RWPE2 (cell line): ENCODE results near the gene SNCG.

Experiments used
- ATAC-seq: fragments of 200-7000 bp; cut with Tn5 transposase; 3 replicates; pipeline ENCODE4 v1.9.1; 2021; ENCODE audit warnings: low read depth
- DNase-seq: peaks from one replicate; pipeline ENCODE4 v3.0.0-alpha.2; 2020; ENCODE audit warnings: low spot score
- H3K27ac ChIP-seq: fragments of 450-650 bp; 2 replicates; pipeline ENCODE4 v1.5.1; 2017; ENCODE audit warnings: mild to moderate bottlenecking; ENCODE audit not compliant: poor library complexity, severe bottlenecking
- H3K27me3 ChIP-seq: fragments of 250-450 bp; sonication (Bioruptor Pico); 2 replicates; pipeline ENCODE4 v1.5.1; 2021; ENCODE audit warnings: mild to moderate bottlenecking, moderate library complexity; ENCODE audit not compliant: insufficient read depth, poor library complexity, severe bottlenecking
- H3K36me3 ChIP-seq: fragments of 250-450 bp; sonication (Bioruptor Pico); 2 replicates; pipeline ENCODE4 v1.5.1; 2020; ENCODE audit warnings: low read depth, mild to moderate bottlenecking, moderate library complexity
- H3K4me1 ChIP-seq: fragments of 250-450 bp; sonication (Bioruptor Pico); 2 replicates; pipeline ENCODE4 v1.5.1; 2021; ENCODE audit warnings: mild to moderate bottlenecking, moderate library complexity; ENCODE audit not compliant: insufficient read depth, poor library complexity, severe bottlenecking
- H3K4me3 ChIP-seq: fragments of 250-450 bp; sonication (Bioruptor Pico); 2 replicates; pipeline ENCODE4 v1.5.1; 2021; ENCODE audit warnings: mild to moderate bottlenecking, moderate library complexity; ENCODE audit not compliant: severe bottlenecking
- H3K9me3 ChIP-seq: fragments of 250-450 bp; sonication (Bioruptor Pico); 2 replicates; pipeline ENCODE4 v1.5.1; 2021; ENCODE audit warnings: mild to moderate bottlenecking, moderate library complexity; ENCODE audit not compliant: severe bottlenecking
- CTCF ChIP-seq: fragments of 450-650 bp; IDR thresholded peaks from one replicate; pipeline ENCODE4 v1.5.1; 2017; ENCODE audit warnings: mild to moderate bottlenecking, moderate library complexity; ENCODE audit not compliant: poor library complexity, severe bottlenecking

The SNCG gene

GRCh38 chr10:86958116-86958900 is at the start of gene SNCG:
Gene SNCG, plus strand, starts transcription at chr10:86958599. Its CDS starts 99 bp downstream, at chr10:86958698.
- Histone ChIP-seq H3K27ac (peak within 1 kb of the TSS; percentile 70), H3K27me3 (no peaks in the 10 kb centered on the region), H3K4me1 (peaks cover 23% of the 10 kb centered on the region)

GRCh38 chr10:86914734-86915133 is 43.7 kb upstream of the SNCG start:
- Histone ChIP-seq H3K36me3 (peaks cover 45% of the 10 kb centered on the region), H3K27ac (no peak overlapping the region), H3K27me3 (no peaks in the 10 kb centered on the region), H3K4me3 (no peak overlapping the region), H3K4me1 (no peaks in the 10 kb centered on the region), H3K9me3 (no peaks in the 10 kb centered on the region)
- no peak for TF ChIP-seq CTCF
- DNase-seq (no peak), ATAC-seq (no peak)

More at GRCh38 chr10:86958116-86958900, at the start of gene SNCG:
- DNase-seq (no peak), ATAC-seq (peak; percentile 13; the same call in 2 of the 3 replicates)
- peak within 1 kb of the TSS; percentile 4 for H3K4me3 ChIP-seq
- no peak for TF ChIP-seq CTCF
- no peaks in the 10 kb centered on the region for H3K36me3 ChIP-seq
- no peaks in the 10 kb centered on the region for H3K9me3 ChIP-seq

DNA sequence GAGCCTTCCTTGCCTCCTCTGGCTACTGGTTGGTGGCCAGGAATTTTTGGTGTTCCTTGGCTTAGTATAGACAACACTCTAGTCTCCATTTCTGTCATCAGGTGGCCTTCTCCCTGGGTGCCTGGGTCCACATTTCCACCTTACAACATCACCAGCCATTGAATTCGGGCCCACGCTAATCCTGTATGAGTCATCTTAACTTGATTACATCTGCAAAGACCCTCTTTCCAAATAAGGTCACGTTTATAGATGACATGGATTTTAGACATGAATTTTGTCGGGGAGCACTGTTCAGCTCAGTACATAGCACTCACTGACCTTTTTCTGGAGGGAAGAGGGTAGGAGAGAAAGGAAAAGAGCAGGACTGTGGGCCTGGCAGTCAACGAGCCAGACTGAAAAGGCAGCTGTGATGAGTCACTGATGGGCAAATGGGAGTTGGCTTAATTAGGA is 40.4 kb upstream of the SNCG start:
- H3K4me1 ChIP-seq: no peaks in the 10 kb centered on the region
- ATAC-seq (no peak), DNase-seq (no peak)
- H3K4me3 ChIP-seq: no peak overlapping the region
- H3K36me3 ChIP-seq: peaks cover 61% of the 10 kb centered on the region
- no peaks in the 10 kb centered on the region for H3K9me3 ChIP-seq
- no peaks in the 10 kb centered on the region for H3K27me3 ChIP-seq
- no peak overlapping the region for H3K27ac ChIP-seq
- no peak for TF ChIP-seq CTCF

DNA sequence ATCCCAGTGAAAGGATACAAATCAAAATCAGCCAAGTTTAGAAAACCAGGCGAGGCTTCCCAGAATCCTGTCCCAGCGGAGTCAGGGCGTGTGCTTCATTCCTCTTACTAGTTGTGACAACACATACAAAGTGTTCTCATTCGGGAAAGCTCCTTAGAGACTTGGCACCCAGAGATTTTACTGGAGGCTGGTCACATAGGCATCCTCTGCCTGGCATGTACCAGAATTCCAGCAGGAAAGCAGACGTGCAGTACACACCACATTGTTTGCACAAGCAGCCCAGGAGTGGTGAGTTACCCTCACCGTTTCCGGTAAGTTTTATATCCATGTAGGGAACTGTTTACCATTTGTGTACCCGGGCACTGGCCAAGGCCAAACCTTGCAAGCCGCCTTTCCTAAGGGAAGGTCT is 35.8 kb upstream of the SNCG start:
- H3K27ac ChIP-seq: no peak overlapping the region

More for the DNA sequence above, 35.8 kb upstream of the SNCG start:
- Histone ChIP-seq H3K27me3 (no peaks in the 10 kb centered on the region), H3K36me3 (peaks cover 51% of the 10 kb centered on the region), H3K9me3 (no peaks in the 10 kb centered on the region), H3K4me1 (no peaks in the 10 kb centered on the region), H3K4me3 (no peak overlapping the region)
- TF ChIP-seq CTCF: no peak
- DNase-seq (no peak), ATAC-seq (no peak)
